ENCODE data around the gene ALOX5.
"Not testable (repeated sequence)": the region's sequence is repeated elsewhere in the genome, so short reads cannot be mapped to it uniquely, and the experiment has no call there.

ALOX5 gene

DNA sequence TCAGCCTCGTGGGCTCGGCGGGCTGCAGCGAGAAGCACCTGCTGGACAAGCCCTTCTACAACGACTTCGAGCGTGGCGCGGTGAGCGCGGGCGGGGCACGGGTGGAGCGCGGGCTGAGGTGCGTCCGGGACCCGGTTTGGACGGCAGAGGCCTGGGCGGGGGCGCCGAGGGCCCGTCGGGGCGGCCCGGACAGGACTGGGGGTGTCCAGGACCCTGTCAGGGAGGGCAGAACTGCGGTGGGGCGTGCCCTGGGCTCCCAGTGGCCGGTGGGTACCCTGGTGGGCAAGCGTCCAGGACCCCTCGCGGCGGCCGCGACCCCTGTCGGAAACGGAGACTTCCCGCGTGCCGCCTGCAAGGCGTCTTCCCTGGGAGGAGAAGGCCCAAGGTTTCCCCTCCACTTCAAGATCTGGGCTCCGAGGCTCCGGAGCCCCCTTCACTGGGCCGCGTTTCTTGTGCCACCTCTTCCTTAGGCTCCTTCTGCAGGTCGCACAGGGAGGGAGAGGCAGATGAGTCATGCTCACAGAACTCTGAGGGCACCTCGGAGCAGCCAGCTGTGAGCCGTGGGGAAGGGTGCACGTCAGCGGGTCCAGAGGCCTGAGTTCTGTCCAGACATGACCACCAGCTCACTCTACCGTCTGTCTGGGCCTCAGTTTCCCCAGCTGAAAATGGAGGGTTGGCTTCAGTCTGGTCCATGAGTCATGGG is 485 bp downstream of the ALOX5 start:
- DNase-seq (ENCODE audit: low read depth), result no peak

- DNase-seq (ENCODE audit: low read depth), result no peak
These were observed 1.1 kb downstream of the ALOX5 start for GRCh38 chr10:45375101-45375500.

DNA sequence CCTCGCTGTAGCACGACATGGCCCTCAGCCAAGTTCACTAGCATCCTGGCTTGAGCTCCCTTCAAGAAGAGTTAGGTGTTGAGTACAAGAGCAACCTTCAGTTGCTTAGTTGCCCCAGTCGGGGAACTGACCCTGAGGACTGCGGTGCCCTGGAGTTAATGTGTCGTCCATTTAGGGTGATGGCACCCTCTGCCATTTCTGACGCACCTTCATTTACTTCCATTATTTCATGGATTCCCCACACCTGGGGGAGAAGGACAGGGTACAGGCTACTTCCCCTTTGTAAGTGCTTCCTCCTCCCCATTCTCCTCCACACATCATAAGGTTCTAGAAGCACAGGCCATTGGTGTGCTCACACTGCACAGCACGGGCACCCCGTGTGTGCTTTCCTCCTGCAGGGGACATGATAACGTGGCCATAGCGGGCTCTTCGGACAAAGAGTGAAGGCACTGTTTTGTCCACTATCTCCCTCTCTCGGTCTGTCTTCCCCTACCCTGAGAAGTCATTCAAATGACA is 1.8 kb downstream of the ALOX5 start:
- no peak for DNase-seq (ENCODE audit: low read depth)

- no peak for DNase-seq (ENCODE audit: low read depth)
These were observed 2.4 kb downstream of the ALOX5 start for GRCh38 chr10:45376371-45376801.

GRCh38 chr10:45377321-45377720 is 3.3 kb downstream of the ALOX5 start:
- DNase-seq (ENCODE audit: low read depth), result no peak

DNA sequence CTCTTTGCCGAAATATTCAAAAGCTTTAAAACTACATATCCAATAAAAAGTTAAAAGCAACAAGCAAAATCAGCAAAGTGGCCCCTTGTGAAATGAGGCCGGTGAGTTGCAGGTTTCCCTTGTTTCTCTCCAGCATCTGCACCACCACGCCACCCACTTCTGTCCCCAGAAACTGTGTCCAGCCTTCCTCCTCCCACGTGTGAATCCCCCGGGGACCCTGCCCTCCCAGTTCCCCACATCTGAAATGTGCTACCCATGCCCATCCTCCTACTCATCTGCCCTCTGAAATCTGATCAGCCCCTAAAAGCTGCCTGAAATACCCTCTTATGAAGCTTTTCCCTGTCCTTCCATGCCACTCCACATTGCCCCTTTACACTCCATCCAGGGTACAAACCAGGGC is 3.8 kb downstream of the ALOX5 start:
- DNase-seq (ENCODE audit: low read depth), result no peak

DNA sequence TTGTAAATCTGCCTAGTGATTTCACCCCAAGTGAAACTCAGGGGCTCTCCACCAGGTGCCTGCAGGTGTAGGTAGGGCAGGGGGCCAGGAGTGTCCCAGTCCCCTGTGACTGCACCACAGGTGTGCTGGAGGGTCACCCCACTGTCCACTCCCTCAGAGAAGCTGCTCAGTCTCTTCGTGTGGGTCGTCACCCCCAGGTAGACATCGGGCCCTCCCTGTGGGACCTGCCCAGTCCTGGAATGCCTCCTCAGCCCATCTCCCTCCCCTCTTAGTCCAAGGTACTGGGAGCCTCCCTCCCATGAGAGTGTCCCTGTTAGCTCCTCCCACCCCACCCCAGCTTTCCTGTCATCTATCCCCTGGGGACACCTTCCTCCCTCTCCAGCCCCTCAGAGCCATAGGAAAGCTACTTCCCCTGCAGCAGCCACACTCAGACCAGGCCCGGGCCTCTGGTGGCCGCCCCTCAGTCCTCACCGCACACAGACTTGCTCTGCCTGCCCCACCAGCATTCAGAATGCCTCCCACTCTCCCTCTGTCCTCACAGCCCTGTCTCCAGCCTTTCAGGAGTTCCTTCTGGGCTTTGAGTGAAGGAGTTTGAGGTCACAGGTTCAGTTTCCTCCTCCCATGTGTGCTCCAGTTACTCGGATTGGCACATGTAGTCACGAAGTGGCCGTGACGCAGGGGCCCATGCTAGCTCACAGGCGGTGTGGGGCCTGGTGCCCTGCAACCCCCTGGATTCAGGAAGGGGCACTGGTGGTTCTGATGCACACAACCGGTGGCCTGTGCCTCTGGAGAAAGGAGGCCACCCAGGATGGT is 5.1 kb downstream of the ALOX5 start:
- no peak for DNase-seq (ENCODE audit: low read depth)

- DNase-seq (ENCODE audit: low read depth), result no peak
These were observed 6.0 kb downstream of the ALOX5 start for GRCh38 chr10:45379891-45380540.

- no peak for DNase-seq (ENCODE audit: low read depth)
These were observed 7.0 kb downstream of the ALOX5 start for GRCh38 chr10:45380903-45381620.

GRCh38 chr10:45382591-45382990 is 8.6 kb downstream of the ALOX5 start:
- DNase-seq (ENCODE audit: low read depth), result no peak

DNA sequence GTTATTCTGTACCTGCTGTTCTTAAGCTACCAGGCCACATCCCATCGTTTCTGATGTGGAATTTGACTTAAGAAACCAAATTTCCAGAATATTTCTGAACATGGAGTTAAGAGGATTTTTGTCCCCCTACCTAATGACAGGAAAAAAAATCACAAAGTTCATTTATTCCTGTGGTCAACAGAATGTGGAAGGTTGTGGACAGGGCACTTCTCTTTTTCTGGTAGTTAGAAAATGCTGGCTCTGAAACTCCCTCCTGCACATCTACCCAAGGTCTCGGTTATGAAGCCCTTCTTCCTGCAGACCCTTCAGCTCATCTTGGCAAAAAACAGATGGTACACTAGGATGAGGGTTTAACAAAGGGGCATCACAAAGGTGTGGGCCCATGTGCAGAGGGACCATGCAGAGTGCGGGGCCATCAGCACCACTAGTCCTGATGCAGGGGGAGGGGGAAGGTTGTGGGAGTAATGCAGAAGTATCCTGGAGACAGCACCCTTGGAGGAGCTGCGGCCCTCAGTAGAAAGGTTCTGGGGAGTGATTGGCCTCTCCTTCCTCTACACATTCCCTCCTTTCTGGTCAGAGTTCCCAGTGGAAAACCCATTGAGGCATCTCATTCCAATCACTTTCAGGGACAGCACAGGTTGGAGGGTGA is 9.8 kb downstream of the ALOX5 start:
- no peak for DNase-seq (ENCODE audit: low read depth)

GRCh38 chr10:45386657-45387056 is 12.6 kb downstream of the ALOX5 start:
- no peak for DNase-seq (ENCODE audit: low read depth)

GRCh38 chr10:45387096-45387893 is 13.3 kb downstream of the ALOX5 start:
- DNase-seq (ENCODE audit: low read depth), result no peak

DNA sequence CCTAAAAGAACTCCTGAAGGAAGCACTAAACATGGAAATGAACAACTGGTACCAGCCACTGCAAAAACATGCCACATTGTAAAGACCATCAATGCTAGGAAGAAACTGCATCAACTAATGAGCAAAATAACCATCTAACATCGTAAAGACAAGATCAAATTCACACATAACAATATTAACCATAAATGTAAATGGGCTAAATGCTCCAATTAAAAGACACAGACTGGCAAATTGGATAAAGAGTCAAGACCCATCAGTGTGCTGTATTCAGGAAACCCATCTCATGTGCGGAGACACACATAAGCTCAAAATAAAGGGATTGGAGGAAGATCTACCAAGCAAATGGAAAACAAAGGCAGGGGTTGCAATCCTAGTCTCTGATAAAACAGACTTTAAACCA is 15.7 kb downstream of the ALOX5 start:
- not testable (repeated sequence) for DNase-seq (ENCODE audit: low read depth)

GRCh38 chr10:45391636-45392035 is 17.6 kb downstream of the ALOX5 start:
- not testable (repeated sequence) for DNase-seq (ENCODE audit: low read depth)

DNA sequence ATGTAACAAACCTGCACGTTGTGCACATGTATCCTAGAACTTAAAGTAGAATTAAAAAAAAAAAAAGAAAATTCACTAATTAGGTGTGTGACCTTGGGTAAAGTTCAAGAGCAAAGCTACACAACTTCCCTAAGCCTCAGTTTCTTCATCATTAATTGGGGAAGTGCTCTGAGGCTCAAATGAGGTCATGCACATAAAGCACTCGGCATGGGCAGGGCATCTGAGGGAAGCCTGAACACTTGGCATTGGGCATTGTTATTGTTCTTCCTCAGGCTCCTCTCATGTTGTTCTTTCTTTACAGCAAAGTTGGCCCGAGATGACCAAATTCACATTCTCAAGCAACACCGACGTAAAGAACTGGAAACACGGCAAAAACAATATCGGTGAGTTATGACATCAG is 21.5 kb downstream of the ALOX5 start:
- no peak for DNase-seq (ENCODE audit: low read depth)

DNA sequence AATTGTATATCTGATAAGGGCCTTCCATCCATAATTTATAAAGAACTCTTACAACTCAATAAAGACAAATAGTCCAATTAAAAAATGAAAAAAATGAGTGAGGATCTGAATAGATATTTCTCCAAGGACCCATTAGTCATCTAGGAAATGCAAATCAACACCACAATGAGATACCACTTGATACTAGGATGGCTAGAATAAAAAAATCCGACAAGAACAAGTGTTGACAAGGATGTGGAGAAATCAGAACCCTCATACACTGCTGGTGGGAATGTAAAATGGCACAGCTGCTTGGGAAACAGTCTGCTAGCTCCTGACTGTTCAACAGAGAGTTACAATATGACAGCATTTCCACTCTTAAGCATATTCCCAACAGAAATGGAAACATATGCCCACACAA is 24.6 kb downstream of the ALOX5 start:
- no peak for DNase-seq (ENCODE audit: low read depth)

DNA sequence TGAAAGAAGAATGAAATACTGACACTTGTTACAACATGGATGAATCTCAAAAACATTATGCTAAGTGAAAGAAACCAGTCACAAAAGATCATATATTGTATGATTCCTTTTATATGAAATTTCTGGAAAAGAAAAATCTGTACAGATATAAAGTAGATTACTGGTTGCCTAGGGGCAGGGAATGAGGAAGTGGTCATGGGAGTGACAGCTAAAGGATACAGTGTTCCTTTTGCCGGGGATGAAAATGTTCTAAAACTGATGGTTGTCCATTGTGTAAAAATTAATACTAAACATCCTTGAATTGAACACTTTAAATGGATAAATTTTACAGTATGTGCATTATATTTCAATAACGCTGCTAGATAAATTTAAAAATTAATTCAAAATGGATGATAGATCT is 25.1 kb downstream of the ALOX5 start:
- DNase-seq (ENCODE audit: low read depth), result no peak

DNA sequence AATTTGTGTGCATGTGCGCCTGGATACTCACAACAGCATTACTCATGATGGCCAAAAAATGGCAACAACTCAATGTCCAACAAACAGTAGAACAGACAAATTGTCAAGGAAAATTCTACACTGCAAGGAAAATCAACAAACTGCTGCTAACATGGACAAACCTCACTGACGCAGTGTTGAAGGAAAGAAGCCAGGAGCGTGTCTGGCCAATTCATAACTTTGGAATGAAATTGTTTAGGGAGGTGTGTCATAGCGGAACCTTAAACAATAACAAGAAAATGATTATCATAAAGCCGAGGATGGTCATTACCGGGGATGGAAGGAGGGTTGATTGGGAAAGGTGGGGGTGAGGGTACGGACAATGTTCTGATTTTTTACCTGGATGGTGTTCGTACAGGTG is 29.1 kb downstream of the ALOX5 start:
- DNase-seq (ENCODE audit: low read depth), result no peak

DNA sequence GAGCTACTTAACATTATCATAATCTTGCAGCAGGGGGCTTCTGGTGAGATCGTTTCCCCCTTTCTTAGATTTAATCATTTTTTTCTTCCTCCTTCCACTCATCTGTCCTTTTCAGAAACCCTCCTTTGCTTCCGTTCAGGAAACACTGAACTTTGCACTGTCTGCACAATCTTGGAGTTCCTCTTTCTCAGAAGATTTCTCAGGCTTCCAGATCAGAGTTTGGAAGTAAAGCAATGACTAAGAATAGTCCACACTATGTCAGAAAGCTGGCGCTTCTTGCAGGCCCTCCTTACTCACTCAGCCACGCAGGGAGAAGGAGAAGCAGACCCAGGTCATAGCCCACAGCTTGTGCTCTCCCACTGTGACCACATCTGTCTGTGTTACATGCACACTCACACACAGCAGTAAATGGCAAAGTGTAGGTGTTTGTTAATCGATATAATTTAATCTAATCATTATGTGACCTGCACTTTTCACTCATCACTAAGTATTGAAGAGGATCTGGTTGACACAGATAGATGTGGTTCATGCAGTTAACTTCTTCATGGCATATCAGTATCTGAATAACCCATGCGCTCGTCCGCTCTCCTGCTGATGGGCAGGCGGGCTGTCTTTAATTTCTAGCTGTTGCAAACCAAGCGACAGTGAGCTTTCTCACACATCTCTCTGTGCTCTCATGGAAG is 30.2 kb downstream of the ALOX5 start:
- no peak for DNase-seq (ENCODE audit: low read depth)

Data from T-helper 22 cell (primary cell).